ENCODE measurements around the gene CFAP299.
"Not testable (repeated sequence)": the region's sequence is repeated elsewhere in the genome, so short reads cannot be mapped to it uniquely, and the experiment has no call there.

The CFAP299 gene

DNA sequence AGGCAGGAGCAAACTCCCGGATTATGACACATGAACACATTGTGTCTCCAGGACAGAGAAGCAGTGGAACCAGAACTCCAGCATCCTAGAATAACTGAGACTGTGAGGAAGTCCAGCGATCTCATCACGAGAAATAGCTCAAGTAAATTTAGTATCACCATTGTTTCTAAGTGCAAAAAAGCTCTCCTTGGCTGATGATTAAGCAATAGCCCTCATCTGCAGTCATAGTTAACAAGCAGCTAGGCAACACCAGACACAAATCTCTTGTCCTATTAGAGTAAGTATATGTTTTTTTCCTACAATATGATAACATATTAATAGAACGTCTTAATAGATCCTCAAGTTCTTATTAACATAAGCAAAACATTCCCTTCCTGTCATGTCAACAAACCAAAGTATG, 2.4 kb upstream of the CFAP299 start:
- peaks cover 0 to 5% of the 10 kb centered on the region in 2 donors for H3K27me3 ChIP-seq (ENCODE audit: control insufficient read depth in 1 of 2, insufficient read depth in 2 of 2, low read length in 2 of 2)
- no peak overlapping the region for H3K27ac ChIP-seq (ENCODE audit: low read depth, low read length)
- H3K36me3 ChIP-seq (ENCODE audit: insufficient read depth, low read length), result no peaks in the 10 kb centered on the region
- H3K4me1 ChIP-seq (ENCODE audit: insufficient read depth, low read length), result peaks cover 7% of the 10 kb centered on the region
- H3K9ac ChIP-seq (ENCODE audit: low read length), result no peak overlapping the region
- H3K4me3 ChIP-seq (ENCODE audit: low read depth in 1 of 2, low read length in 2 of 2), result no peak overlapping the region
- H3K9me3 ChIP-seq (ENCODE audit: low read length), result no peaks in the 10 kb centered on the region

DNA sequence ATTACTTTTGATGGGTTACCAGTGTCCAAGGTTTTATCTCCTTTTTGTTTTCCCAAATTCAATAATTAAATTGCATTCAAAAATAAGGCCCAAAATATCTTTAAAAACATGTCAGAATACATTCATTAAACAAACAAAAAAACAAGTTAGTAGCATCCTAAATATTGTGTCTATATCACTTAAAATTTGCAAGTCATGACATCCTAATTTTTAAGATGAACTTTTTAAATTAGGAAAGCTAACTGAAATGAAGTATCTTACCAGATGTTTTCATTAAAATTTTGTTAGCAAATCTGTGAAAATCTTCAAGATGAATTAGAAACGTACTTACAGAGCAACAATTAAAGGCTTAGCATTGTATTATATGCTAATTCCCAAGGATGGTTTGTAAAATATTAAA, 962 bp upstream of the CFAP299 start:
- H3K9me3 ChIP-seq (ENCODE audit: low read length), result no peaks in the 10 kb centered on the region
- H3K36me3 ChIP-seq (ENCODE audit: insufficient read depth, low read length), result no peaks in the 10 kb centered on the region
- H3K4me3 ChIP-seq (ENCODE audit: low read depth in 1 of 2, low read length in 2 of 2), result no peak overlapping the region
- H3K27me3 ChIP-seq (ENCODE audit: control insufficient read depth in 1 of 2, insufficient read depth in 2 of 2, low read length in 2 of 2), result peaks cover 0 to 5% of the 10 kb centered on the region in 2 donors
- peaks cover 7% of the 10 kb centered on the region for H3K4me1 ChIP-seq (ENCODE audit: insufficient read depth, low read length)
- no peak overlapping the region for H3K27ac ChIP-seq (ENCODE audit: low read depth, low read length)
- no peak overlapping the region for H3K9ac ChIP-seq (ENCODE audit: low read length)

DNA sequence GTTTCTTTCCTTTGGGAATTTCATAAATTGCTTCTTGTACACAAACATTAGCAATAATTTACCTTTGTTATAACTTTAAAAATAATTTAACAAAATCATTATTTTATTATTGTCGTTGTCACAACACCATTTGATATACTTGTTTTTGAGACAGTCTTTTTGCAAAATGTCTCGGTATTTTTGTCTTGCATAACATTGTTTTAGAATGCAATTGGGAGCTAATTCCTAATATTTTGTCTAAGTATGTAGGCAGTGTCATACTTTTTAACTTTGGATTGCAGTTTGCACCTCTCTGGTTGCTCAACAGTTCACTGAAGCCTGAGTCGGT, 340 bp upstream of the CFAP299 start:
- H3K36me3 ChIP-seq (ENCODE audit: insufficient read depth, low read length), result no peaks in the 10 kb centered on the region

DNA sequence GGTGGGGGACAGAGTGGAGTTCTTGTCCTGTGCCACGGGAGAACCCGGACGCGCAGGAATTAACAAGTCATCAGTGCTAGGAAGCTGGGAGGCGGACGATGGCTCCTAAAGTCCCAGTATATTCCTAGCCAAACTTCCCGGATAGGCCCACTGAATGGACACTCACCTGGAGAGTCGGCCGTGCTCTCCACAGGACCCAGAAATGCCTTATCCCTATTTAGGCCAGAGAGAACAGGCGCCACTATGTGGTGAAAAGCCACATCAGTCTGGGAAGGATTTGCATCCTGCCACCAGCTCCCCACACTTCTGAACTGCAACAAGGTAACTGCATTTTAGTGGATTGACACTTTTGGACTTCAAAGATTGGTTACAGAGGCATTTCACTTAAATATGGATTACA, 1.1 kb downstream of the CFAP299 start:
- H3K27me3 ChIP-seq (ENCODE audit: control insufficient read depth in 1 of 2, insufficient read depth in 2 of 2, low read length in 2 of 2), result peaks cover 0 to 5% of the 10 kb centered on the region in 2 donors
- peaks cover 7% of the 10 kb centered on the region for H3K4me1 ChIP-seq (ENCODE audit: insufficient read depth, low read length)
- H3K36me3 ChIP-seq (ENCODE audit: insufficient read depth, low read length), result no peaks in the 10 kb centered on the region
- no peak overlapping the region for H3K9ac ChIP-seq (ENCODE audit: low read length)
- H3K4me3 ChIP-seq (ENCODE audit: low read depth in 1 of 2, low read length in 2 of 2), result peak overlapping the region in 1 of 2 donors; percentile 73
- no peak overlapping the region for H3K27ac ChIP-seq (ENCODE audit: low read depth, low read length)
- no peaks in the 10 kb centered on the region for H3K9me3 ChIP-seq (ENCODE audit: low read length)

More for the DNA sequence above, 340 bp upstream of the CFAP299 start:
- Histone ChIP-seq H3K27me3 (ENCODE audit: control insufficient read depth in 1 of 2, insufficient read depth in 2 of 2, low read length in 2 of 2) (peaks cover 0 to 5% of the 10 kb centered on the region in 2 donors), H3K4me3 (ENCODE audit: low read depth in 1 of 2, low read length in 2 of 2) (peak overlapping the region; percentile 38 to 73), H3K27ac (ENCODE audit: low read depth, low read length) (no peak overlapping the region), H3K9ac (ENCODE audit: low read length) (no peak overlapping the region), H3K9me3 (ENCODE audit: low read length) (no peaks in the 10 kb centered on the region), H3K4me1 (ENCODE audit: insufficient read depth, low read length) (peaks cover 7% of the 10 kb centered on the region)

DNA sequence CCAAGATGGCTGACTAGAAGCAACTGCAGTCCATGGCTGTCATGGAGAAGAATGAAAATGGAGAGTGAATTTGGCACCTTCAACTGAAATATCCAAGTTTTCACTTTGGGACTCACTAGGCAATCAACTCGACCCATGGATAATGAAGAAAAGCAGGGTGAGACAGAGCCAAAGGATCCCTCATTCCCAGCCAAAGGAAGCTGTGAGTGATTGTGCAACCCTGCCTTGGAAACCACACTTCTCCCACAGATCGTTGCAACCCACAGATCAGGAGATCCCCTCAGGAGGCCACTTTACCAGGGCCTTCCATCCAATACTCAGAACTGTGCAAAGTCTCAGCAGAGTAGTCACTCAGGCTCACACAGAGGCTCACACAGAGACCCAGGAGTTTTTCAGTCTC, 4.5 kb downstream of the CFAP299 start:
- H3K9me3 ChIP-seq (ENCODE audit: low read length), result no peaks in the 10 kb centered on the region
- H3K9ac ChIP-seq (ENCODE audit: low read length), result no peak overlapping the region
- no peak overlapping the region for H3K4me3 ChIP-seq (ENCODE audit: low read depth in 1 of 2, low read length in 2 of 2)
- peaks cover 0 to 5% of the 10 kb centered on the region in 2 donors for H3K27me3 ChIP-seq (ENCODE audit: control insufficient read depth in 1 of 2, insufficient read depth in 2 of 2, low read length in 2 of 2)
- no peak overlapping the region for H3K27ac ChIP-seq (ENCODE audit: low read depth, low read length)
- no peaks in the 10 kb centered on the region for H3K36me3 ChIP-seq (ENCODE audit: insufficient read depth, low read length)
- peaks cover 7% of the 10 kb centered on the region for H3K4me1 ChIP-seq (ENCODE audit: insufficient read depth, low read length)

DNA sequence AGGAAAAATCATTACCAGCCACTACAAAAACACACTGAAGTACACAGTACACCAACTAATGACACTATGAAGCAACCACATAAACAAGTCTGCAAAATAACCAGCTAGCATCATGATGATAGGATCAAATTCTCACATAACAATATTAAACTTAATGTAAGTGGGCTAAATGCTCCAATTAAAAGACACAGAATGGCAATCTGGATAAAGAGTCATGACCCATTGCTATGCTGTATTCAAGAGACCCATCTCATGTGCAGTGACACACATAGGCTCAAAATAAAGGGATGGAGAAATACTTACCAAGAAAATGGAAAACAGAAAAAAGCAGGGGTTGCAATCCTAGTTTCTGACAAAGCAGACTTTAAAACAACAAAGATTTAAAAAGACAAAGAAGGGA, 7.2 kb downstream of the CFAP299 start:
- H3K9me3 ChIP-seq (ENCODE audit: low read length); H3K4me1 ChIP-seq (ENCODE audit: insufficient read depth, low read length); H3K36me3 ChIP-seq (ENCODE audit: insufficient read depth, low read length); H3K27ac ChIP-seq (ENCODE audit: low read depth, low read length); H3K27me3 ChIP-seq (ENCODE audit: control insufficient read depth in 1 of 2, insufficient read depth in 2 of 2, low read length in 2 of 2); H3K4me3 ChIP-seq (ENCODE audit: low read depth in 1 of 2, low read length in 2 of 2); H3K9ac ChIP-seq (ENCODE audit: low read length): not testable (repeated sequence)

DNA sequence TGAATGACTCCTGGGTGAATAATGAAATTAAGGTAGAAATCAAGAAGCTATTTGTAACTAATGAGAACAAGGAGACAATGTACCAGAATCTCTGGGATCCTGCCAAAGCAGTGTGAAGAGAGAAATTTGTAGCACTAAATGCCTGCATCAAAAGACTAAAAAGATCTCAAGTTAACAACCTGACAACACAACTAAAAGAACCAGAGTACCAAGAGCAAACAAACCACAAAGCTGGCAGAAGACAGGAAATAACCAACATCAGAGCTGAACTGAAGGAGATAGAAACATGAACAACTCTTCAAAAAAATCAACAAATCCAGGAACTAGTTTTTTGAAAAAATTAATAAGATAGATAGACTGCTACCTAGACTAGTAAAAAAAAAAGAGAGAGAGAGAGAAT, 8.4 kb downstream of the CFAP299 start:
- Histone ChIP-seq H3K4me1 (ENCODE audit: insufficient read depth, low read length) (no peaks in the 10 kb centered on the region), H3K9me3 (ENCODE audit: low read length) (no peaks in the 10 kb centered on the region), H3K9ac (ENCODE audit: low read length) (no peak overlapping the region), H3K4me3 (ENCODE audit: low read depth in 1 of 2, low read length in 2 of 2) (no peak overlapping the region), H3K36me3 (ENCODE audit: insufficient read depth, low read length) (no peaks in the 10 kb centered on the region), H3K27ac (ENCODE audit: low read depth, low read length) (no peak overlapping the region), H3K27me3 (ENCODE audit: control insufficient read depth in 1 of 2, insufficient read depth in 2 of 2, low read length in 2 of 2) (no peaks in the 10 kb centered on the region)

DNA sequence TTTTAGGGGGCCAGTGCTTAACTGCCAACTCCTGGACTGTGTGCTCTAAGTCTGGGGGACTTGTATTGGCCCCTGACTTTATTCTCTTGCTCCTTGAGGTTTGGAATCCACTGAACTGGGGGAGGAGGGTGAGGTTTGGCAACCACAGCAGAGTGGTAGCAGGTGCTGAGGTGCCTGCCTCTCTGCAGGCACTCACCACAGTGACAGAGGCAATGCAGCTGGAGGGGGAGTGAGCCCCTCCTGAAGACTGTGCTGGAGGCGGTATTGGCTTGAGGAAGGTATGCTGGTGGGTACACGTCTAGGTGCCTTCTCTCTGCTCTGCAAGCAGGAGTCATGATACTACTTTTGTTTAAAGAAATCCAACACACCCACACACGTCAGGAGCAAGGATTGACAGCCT, 24.6 kb downstream of the CFAP299 start:
- Histone ChIP-seq H3K4me3 (ENCODE audit: low read depth in 1 of 2, low read length in 2 of 2) (no peak overlapping the region), H3K9ac (ENCODE audit: low read length) (no peak overlapping the region), H3K4me1 (ENCODE audit: insufficient read depth, low read length) (no peaks in the 10 kb centered on the region), H3K27me3 (ENCODE audit: control insufficient read depth in 1 of 2, insufficient read depth in 2 of 2, low read length in 2 of 2) (no peaks in the 10 kb centered on the region), H3K27ac (ENCODE audit: low read depth, low read length) (no peak overlapping the region), H3K9me3 (ENCODE audit: low read length) (no peaks in the 10 kb centered on the region), H3K36me3 (ENCODE audit: insufficient read depth, low read length) (no peaks in the 10 kb centered on the region)

DNA sequence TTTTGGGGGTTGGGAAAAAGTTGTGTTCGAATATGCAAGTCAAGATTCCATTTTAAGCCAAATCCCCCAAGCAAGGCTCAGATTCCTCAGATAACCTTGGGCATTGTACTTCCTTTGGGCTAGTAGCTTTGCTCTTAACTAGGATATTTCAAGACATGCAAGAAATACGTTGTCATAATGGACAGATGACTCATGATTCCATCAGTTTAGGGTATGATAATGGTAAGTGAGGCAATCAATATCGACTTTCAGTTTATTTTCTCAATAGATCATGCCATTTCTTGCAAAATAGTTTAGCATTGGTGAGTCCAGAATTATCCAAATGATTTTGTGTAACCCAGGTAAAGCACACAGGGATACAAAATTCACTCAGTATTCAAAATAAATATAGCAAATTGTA, 25.4 kb downstream of the CFAP299 start:
- no peak overlapping the region for H3K4me3 ChIP-seq (ENCODE audit: low read depth in 1 of 2, low read length in 2 of 2)
- H3K9ac ChIP-seq (ENCODE audit: low read length), result no peak overlapping the region
- no peaks in the 10 kb centered on the region for H3K36me3 ChIP-seq (ENCODE audit: insufficient read depth, low read length)
- no peaks in the 10 kb centered on the region for H3K9me3 ChIP-seq (ENCODE audit: low read length)
- H3K27me3 ChIP-seq (ENCODE audit: control insufficient read depth in 1 of 2, insufficient read depth in 2 of 2, low read length in 2 of 2), result no peaks in the 10 kb centered on the region
- H3K27ac ChIP-seq (ENCODE audit: low read depth, low read length), result no peak overlapping the region
- H3K4me1 ChIP-seq (ENCODE audit: insufficient read depth, low read length), result peaks cover under 1% of the 10 kb centered on the region

DNA sequence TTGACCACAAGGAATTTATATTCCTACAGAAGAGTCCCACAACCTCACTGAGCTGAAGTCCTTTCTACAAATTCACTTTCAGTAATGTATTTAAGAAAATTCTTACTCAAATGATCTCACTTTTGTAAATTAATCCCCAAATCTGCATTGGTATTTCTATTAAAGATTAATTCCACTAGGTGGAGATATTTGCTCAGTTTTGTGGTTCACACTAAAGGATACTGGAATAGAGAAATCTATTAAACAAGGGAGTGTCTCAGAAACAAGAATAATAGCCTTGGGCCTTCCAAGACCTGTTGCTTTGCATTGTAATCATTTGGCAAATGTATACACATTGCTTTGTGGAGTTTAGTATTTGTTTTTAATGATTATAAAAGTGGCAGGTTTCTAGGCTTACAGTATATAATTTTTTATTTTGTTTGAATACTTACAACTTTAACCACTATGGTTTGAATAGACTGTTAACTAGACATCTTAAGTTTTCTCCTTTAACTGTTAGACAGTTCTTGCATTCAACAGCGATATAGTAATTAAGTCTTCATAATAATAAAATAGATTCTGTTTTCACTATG, 25.9 kb downstream of the CFAP299 start:
- Histone ChIP-seq H3K9me3 (ENCODE audit: low read length) (no peaks in the 10 kb centered on the region), H3K4me1 (ENCODE audit: insufficient read depth, low read length) (peaks cover 6% of the 10 kb centered on the region), H3K36me3 (ENCODE audit: insufficient read depth, low read length) (no peaks in the 10 kb centered on the region), H3K27ac (ENCODE audit: low read depth, low read length) (no peak overlapping the region), H3K9ac (ENCODE audit: low read length) (no peak overlapping the region), H3K27me3 (ENCODE audit: control insufficient read depth in 1 of 2, insufficient read depth in 2 of 2, low read length in 2 of 2) (no peaks in the 10 kb centered on the region), H3K4me3 (ENCODE audit: low read depth in 1 of 2, low read length in 2 of 2) (no peak overlapping the region)

DNA sequence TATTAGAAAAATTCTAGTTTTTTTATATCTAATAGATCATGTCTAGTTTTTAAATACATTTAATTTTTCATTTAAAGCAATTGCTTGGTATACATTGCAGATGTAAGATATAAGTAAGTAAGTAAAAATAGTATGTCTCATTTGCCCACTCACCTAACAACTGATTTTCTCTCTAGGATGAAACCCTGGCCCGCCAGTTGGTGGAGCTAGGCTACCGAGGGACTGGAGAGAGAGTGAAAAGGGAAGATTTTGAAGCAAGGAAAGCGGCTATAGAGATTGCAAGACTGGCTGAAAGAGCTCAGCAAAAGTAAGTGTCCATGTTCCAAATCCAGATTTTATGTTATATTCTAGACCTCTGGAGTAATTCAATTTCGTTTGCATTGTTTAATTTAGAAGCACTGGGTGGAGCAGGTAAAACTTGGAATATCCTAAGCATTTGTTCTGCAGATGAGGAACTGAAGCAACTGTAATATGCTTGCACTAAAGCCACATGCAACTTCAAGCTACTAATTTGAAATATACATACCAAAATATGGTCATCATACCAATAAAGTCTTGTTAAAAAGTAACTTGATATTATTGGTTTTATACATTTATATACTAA, 27.1 kb downstream of the CFAP299 start:
- Histone ChIP-seq H3K4me1 (ENCODE audit: insufficient read depth, low read length) (peaks cover 8% of the 10 kb centered on the region), H3K27ac (ENCODE audit: low read depth, low read length) (no peak overlapping the region), H3K36me3 (ENCODE audit: insufficient read depth, low read length) (no peaks in the 10 kb centered on the region), H3K4me3 (ENCODE audit: low read depth in 1 of 2, low read length in 2 of 2) (no peak overlapping the region), H3K27me3 (ENCODE audit: control insufficient read depth in 1 of 2, insufficient read depth in 2 of 2, low read length in 2 of 2) (no peaks in the 10 kb centered on the region), H3K9ac (ENCODE audit: low read length) (no peak overlapping the region), H3K9me3 (ENCODE audit: low read length) (no peaks in the 10 kb centered on the region)

DNA sequence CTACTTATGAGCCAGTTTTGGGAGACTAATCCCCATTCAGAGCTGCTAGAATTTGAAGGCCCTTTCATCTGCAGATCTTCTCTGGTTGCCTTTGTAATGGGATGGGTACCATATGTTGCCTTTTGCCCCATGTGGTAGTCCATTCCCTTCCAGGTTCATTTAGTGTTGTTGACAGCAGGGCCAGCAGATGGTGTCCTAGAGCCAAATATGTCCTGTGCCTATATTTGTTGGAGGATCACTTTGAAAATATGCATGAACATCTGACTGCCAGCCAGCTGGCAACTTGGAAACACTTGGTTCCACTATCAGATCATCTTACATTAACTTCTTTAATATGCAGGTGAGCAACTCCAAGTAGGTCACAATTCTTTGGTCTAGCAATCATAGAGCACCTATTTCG, 30.4 kb downstream of the CFAP299 start:
- H3K4me1 ChIP-seq (ENCODE audit: insufficient read depth, low read length), result peaks cover 8% of the 10 kb centered on the region
- H3K4me3 ChIP-seq (ENCODE audit: low read depth in 1 of 2, low read length in 2 of 2), result no peak overlapping the region
- no peak overlapping the region for H3K9ac ChIP-seq (ENCODE audit: low read length)
- H3K9me3 ChIP-seq (ENCODE audit: low read length), result no peaks in the 10 kb centered on the region
- no peak overlapping the region for H3K27ac ChIP-seq (ENCODE audit: low read depth, low read length)
- H3K36me3 ChIP-seq (ENCODE audit: insufficient read depth, low read length), result no peaks in the 10 kb centered on the region
- H3K27me3 ChIP-seq (ENCODE audit: control insufficient read depth in 1 of 2, insufficient read depth in 2 of 2, low read length in 2 of 2), result no peaks in the 10 kb centered on the region
